ENCODE data around the gene PLOD1.
"Not testable (repeated sequence)": the region's sequence is repeated elsewhere in the genome, so short reads cannot be mapped to it uniquely, and the experiment has no call there.

The PLOD1 gene

GRCh38 chr1:11938722-11939526 lies 4.4 kb downstream of the PLOD1 start:
- Histone ChIP-seq H3K36me3 (ENCODE audit: control insufficient read depth in 2 of 2, insufficient read depth in 2 of 2, low read length in 2 of 2) (peaks cover 0 to 2% of the 10 kb centered on the region in 2 donors), H3K9me3 (ENCODE audit: control insufficient read depth in 2 of 2, low read length in 2 of 2) (no peaks in the 10 kb centered on the region), H3K9ac (ENCODE audit: low read depth in 1 of 2, low read length in 2 of 2) (no peak overlapping the region), H3K4me1 (ENCODE audit: control insufficient read depth in 2 of 2, insufficient read depth in 2 of 2, low read length in 2 of 2) (peaks cover 6 to 8% of the 10 kb centered on the region in 2 donors), H3K4me3 (ENCODE audit: low read length in 2 of 2) (no peak overlapping the region), H3K27ac (ENCODE audit: low read depth in 2 of 2, low read length in 2 of 2) (no peak overlapping the region), H3K27me3 (ENCODE audit: control insufficient read depth in 2 of 2, insufficient read depth in 2 of 2, low read length in 2 of 2) (no peaks in the 10 kb centered on the region)

- not testable (repeated sequence) for H3K27ac ChIP-seq (ENCODE audit: low read depth in 2 of 2, low read length in 2 of 2); H3K4me3 ChIP-seq (ENCODE audit: low read length in 2 of 2); H3K4me1 ChIP-seq (ENCODE audit: control insufficient read depth in 2 of 2, insufficient read depth in 2 of 2, low read length in 2 of 2); H3K9ac ChIP-seq (ENCODE audit: low read depth in 1 of 2, low read length in 2 of 2); H3K9me3 ChIP-seq (ENCODE audit: control insufficient read depth in 2 of 2, low read length in 2 of 2); H3K36me3 ChIP-seq (ENCODE audit: control insufficient read depth in 2 of 2, insufficient read depth in 2 of 2, low read length in 2 of 2); H3K27me3 ChIP-seq (ENCODE audit: control insufficient read depth in 2 of 2, insufficient read depth in 2 of 2, low read length in 2 of 2)
Measured at GRCh38 chr1:11939794-11940193, 5.3 kb downstream of the PLOD1 start.

GRCh38 chr1:11940260-11940921 lies 5.9 kb downstream of the PLOD1 start:
- no peak overlapping the region for H3K9ac ChIP-seq (ENCODE audit: low read depth in 1 of 2, low read length in 2 of 2)
- peaks cover 0 to 2% of the 10 kb centered on the region in 2 donors for H3K36me3 ChIP-seq (ENCODE audit: control insufficient read depth in 2 of 2, insufficient read depth in 2 of 2, low read length in 2 of 2)
- H3K4me3 ChIP-seq (ENCODE audit: low read length in 2 of 2) = no peak overlapping the region
- H3K27ac ChIP-seq (ENCODE audit: low read depth in 2 of 2, low read length in 2 of 2) = no peak overlapping the region
- no peaks in the 10 kb centered on the region for H3K27me3 ChIP-seq (ENCODE audit: control insufficient read depth in 2 of 2, insufficient read depth in 2 of 2, low read length in 2 of 2)
- H3K9me3 ChIP-seq (ENCODE audit: control insufficient read depth in 2 of 2, low read length in 2 of 2) = no peaks in the 10 kb centered on the region
- H3K4me1 ChIP-seq (ENCODE audit: control insufficient read depth in 2 of 2, insufficient read depth in 2 of 2, low read length in 2 of 2) = peaks cover 0 to 5% of the 10 kb centered on the region in 2 donors

- Histone ChIP-seq H3K27ac (ENCODE audit: low read depth in 2 of 2, low read length in 2 of 2) (no peak overlapping the region), H3K9ac (ENCODE audit: low read depth in 1 of 2, low read length in 2 of 2) (no peak overlapping the region), H3K36me3 (ENCODE audit: control insufficient read depth in 2 of 2, insufficient read depth in 2 of 2, low read length in 2 of 2) (peaks cover 0 to 2% of the 10 kb centered on the region in 2 donors), H3K27me3 (ENCODE audit: control insufficient read depth in 2 of 2, insufficient read depth in 2 of 2, low read length in 2 of 2) (no peaks in the 10 kb centered on the region), H3K9me3 (ENCODE audit: control insufficient read depth in 2 of 2, low read length in 2 of 2) (no peaks in the 10 kb centered on the region), H3K4me1 (ENCODE audit: control insufficient read depth in 2 of 2, insufficient read depth in 2 of 2, low read length in 2 of 2) (peaks cover 0 to 5% of the 10 kb centered on the region in 2 donors), H3K4me3 (ENCODE audit: low read length in 2 of 2) (no peak overlapping the region)
Measured at GRCh38 chr1:11942280-11942679, 7.8 kb downstream of the PLOD1 start.

GRCh38 chr1:11943619-11944018 lies 9.1 kb downstream of the PLOD1 start:
- Histone ChIP-seq H3K36me3 (ENCODE audit: control insufficient read depth in 2 of 2, insufficient read depth in 2 of 2, low read length in 2 of 2) (no peaks in the 10 kb centered on the region), H3K4me1 (ENCODE audit: control insufficient read depth in 2 of 2, insufficient read depth in 2 of 2, low read length in 2 of 2) (peaks cover 0 to under 1% of the 10 kb centered on the region in 2 donors), H3K4me3 (ENCODE audit: low read length in 2 of 2) (no peak overlapping the region), H3K27ac (ENCODE audit: low read depth in 2 of 2, low read length in 2 of 2) (no peak overlapping the region), H3K9ac (ENCODE audit: low read depth in 1 of 2, low read length in 2 of 2) (no peak overlapping the region), H3K27me3 (ENCODE audit: control insufficient read depth in 2 of 2, insufficient read depth in 2 of 2, low read length in 2 of 2) (no peaks in the 10 kb centered on the region), H3K9me3 (ENCODE audit: control insufficient read depth in 2 of 2, low read length in 2 of 2) (no peaks in the 10 kb centered on the region)

- H3K36me3 ChIP-seq (ENCODE audit: control insufficient read depth in 2 of 2, insufficient read depth in 2 of 2, low read length in 2 of 2) = no peaks in the 10 kb centered on the region
Measured at GRCh38 chr1:11944358-11944931, 9.9 kb downstream of the PLOD1 start.

GRCh38 chr1:11946647-11947046 lies 12.1 kb downstream of the PLOD1 start:
- Histone ChIP-seq H3K27me3 (ENCODE audit: control insufficient read depth in 2 of 2, insufficient read depth in 2 of 2, low read length in 2 of 2) (no peaks in the 10 kb centered on the region), H3K36me3 (ENCODE audit: control insufficient read depth in 2 of 2, insufficient read depth in 2 of 2, low read length in 2 of 2) (peaks cover 3 to 4% of the 10 kb centered on the region in 2 donors)

More at GRCh38 chr1:11944358-11944931, 9.9 kb downstream of the PLOD1 start:
- H3K27ac ChIP-seq (ENCODE audit: low read depth in 2 of 2, low read length in 2 of 2) = no peak overlapping the region
- no peaks in the 10 kb centered on the region for H3K4me1 ChIP-seq (ENCODE audit: control insufficient read depth in 2 of 2, insufficient read depth in 2 of 2, low read length in 2 of 2)
- no peaks in the 10 kb centered on the region for H3K27me3 ChIP-seq (ENCODE audit: control insufficient read depth in 2 of 2, insufficient read depth in 2 of 2, low read length in 2 of 2)
- no peak overlapping the region for H3K4me3 ChIP-seq (ENCODE audit: low read length in 2 of 2)
- no peaks in the 10 kb centered on the region for H3K9me3 ChIP-seq (ENCODE audit: control insufficient read depth in 2 of 2, low read length in 2 of 2)
- H3K9ac ChIP-seq (ENCODE audit: low read depth in 1 of 2, low read length in 2 of 2) = no peak overlapping the region

GRCh38 chr1:11948822-11949458 lies 14.4 kb downstream of the PLOD1 start:
- H3K27me3 ChIP-seq (ENCODE audit: control insufficient read depth in 2 of 2, insufficient read depth in 2 of 2, low read length in 2 of 2) = no peaks in the 10 kb centered on the region
- H3K27ac ChIP-seq (ENCODE audit: low read depth in 2 of 2, low read length in 2 of 2) = no peak overlapping the region
- H3K9ac ChIP-seq (ENCODE audit: low read depth in 1 of 2, low read length in 2 of 2) = no peak overlapping the region
- no peaks in the 10 kb centered on the region for H3K9me3 ChIP-seq (ENCODE audit: control insufficient read depth in 2 of 2, low read length in 2 of 2)
- no peak overlapping the region for H3K4me3 ChIP-seq (ENCODE audit: low read length in 2 of 2)
- H3K4me1 ChIP-seq (ENCODE audit: control insufficient read depth in 2 of 2, insufficient read depth in 2 of 2, low read length in 2 of 2) = no peaks in the 10 kb centered on the region
- peaks cover 3 to 9% of the 10 kb centered on the region in 2 donors for H3K36me3 ChIP-seq (ENCODE audit: control insufficient read depth in 2 of 2, insufficient read depth in 2 of 2, low read length in 2 of 2)

More at GRCh38 chr1:11946647-11947046, 12.1 kb downstream of the PLOD1 start:
- Histone ChIP-seq H3K9me3 (ENCODE audit: control insufficient read depth in 2 of 2, low read length in 2 of 2) (no peaks in the 10 kb centered on the region), H3K4me1 (ENCODE audit: control insufficient read depth in 2 of 2, insufficient read depth in 2 of 2, low read length in 2 of 2) (no peaks in the 10 kb centered on the region), H3K9ac (ENCODE audit: low read depth in 1 of 2, low read length in 2 of 2) (no peak overlapping the region), H3K4me3 (ENCODE audit: low read length in 2 of 2) (no peak overlapping the region), H3K27ac (ENCODE audit: low read depth in 2 of 2, low read length in 2 of 2) (no peak overlapping the region)

GRCh38 chr1:11951901-11952300 lies 17.4 kb downstream of the PLOD1 start:
- Histone ChIP-seq H3K4me1 (ENCODE audit: control insufficient read depth in 2 of 2, insufficient read depth in 2 of 2, low read length in 2 of 2) (no peaks in the 10 kb centered on the region), H3K27me3 (ENCODE audit: control insufficient read depth in 2 of 2, insufficient read depth in 2 of 2, low read length in 2 of 2) (no peaks in the 10 kb centered on the region), H3K27ac (ENCODE audit: low read depth in 2 of 2, low read length in 2 of 2) (no peak overlapping the region), H3K9me3 (ENCODE audit: control insufficient read depth in 2 of 2, low read length in 2 of 2) (no peaks in the 10 kb centered on the region), H3K4me3 (ENCODE audit: low read length in 2 of 2) (no peak overlapping the region), H3K9ac (ENCODE audit: low read depth in 1 of 2, low read length in 2 of 2) (no peak overlapping the region), H3K36me3 (ENCODE audit: control insufficient read depth in 2 of 2, insufficient read depth in 2 of 2, low read length in 2 of 2) (peaks cover 5 to 9% of the 10 kb centered on the region in 2 donors)
